ENCODE measurements around the gene UNC93B1.
A peak's percentile ranks its signal among the peaks of the same experiment; 100 is the strongest.
"Not testable (repeated sequence)": the region's sequence is repeated elsewhere in the genome, so short reads cannot be mapped to it uniquely, and the experiment has no call there.

UNC93B1 gene

GRCh38 chr11:67990546-67991346 is 13.2 kb downstream of the UNC93B1 start:
- not testable (repeated sequence) for DNase-seq

- not testable (repeated sequence) for DNase-seq
These were observed 18.6 kb downstream of the UNC93B1 start for GRCh38 chr11:67985302-67985701.

GRCh38 chr11:67983951-67984350 is 19.9 kb downstream of the UNC93B1 start:
- DNase-seq, result no peak

GRCh38 chr11:67982255-67982857 is 21.5 kb downstream of the UNC93B1 start:
- not testable (repeated sequence) for DNase-seq

- DNase-seq, result not testable (repeated sequence)
These were observed 22.7 kb downstream of the UNC93B1 start for GRCh38 chr11:67981226-67981625.

GRCh38 chr11:67978766-67979418 is 25.0 kb downstream of the UNC93B1 start:
- peak in 2 of 3 experiments; percentile 4 to 12 for DNase-seq

- DNase-seq, result not testable (repeated sequence)
These were observed 29.2 kb downstream of the UNC93B1 start for GRCh38 chr11:67974746-67975145.

GRCh38 chr11:67965830-67966348 is 38.0 kb downstream of the UNC93B1 start:
- DNase-seq, result not testable (repeated sequence)

- not testable (repeated sequence) for DNase-seq
These were observed 39.2 kb downstream of the UNC93B1 start for GRCh38 chr11:67964746-67965145.

- DNase-seq, result not testable (repeated sequence)
These were observed 40.0 kb downstream of the UNC93B1 start for GRCh38 chr11:67963879-67964278.

GRCh38 chr11:67963217-67963616 is 40.7 kb downstream of the UNC93B1 start:
- not testable (repeated sequence) for DNase-seq

GRCh38 chr11:67956236-67956635 is 47.7 kb downstream of the UNC93B1 start:
- not testable (repeated sequence) for DNase-seq

- peak; percentile 65 to 89 (median 84) for DNase-seq
These were observed 48.4 kb downstream of the UNC93B1 start for GRCh38 chr11:67955461-67956007.

- not testable (repeated sequence) for DNase-seq
These were observed 48.9 kb downstream of the UNC93B1 start for GRCh38 chr11:67954971-67955370.

- not testable (repeated sequence) for DNase-seq
These were observed 49.6 kb downstream of the UNC93B1 start for GRCh38 chr11:67954251-67954650.

GRCh38 chr11:67950705-67951104 is 53.2 kb downstream of the UNC93B1 start:
- DNase-seq, result not testable (repeated sequence)

- DNase-seq, result not testable (repeated sequence)
These were observed 56.1 kb downstream of the UNC93B1 start for GRCh38 chr11:67947785-67948184.

GRCh38 chr11:67946403-67946802 is 57.5 kb downstream of the UNC93B1 start:
- not testable (repeated sequence) for DNase-seq

- not testable (repeated sequence) for DNase-seq
These were observed 60.5 kb downstream of the UNC93B1 start for GRCh38 chr11:67943406-67943805.
